ENCODE measurements around the gene SNRPD3.

DNA sequence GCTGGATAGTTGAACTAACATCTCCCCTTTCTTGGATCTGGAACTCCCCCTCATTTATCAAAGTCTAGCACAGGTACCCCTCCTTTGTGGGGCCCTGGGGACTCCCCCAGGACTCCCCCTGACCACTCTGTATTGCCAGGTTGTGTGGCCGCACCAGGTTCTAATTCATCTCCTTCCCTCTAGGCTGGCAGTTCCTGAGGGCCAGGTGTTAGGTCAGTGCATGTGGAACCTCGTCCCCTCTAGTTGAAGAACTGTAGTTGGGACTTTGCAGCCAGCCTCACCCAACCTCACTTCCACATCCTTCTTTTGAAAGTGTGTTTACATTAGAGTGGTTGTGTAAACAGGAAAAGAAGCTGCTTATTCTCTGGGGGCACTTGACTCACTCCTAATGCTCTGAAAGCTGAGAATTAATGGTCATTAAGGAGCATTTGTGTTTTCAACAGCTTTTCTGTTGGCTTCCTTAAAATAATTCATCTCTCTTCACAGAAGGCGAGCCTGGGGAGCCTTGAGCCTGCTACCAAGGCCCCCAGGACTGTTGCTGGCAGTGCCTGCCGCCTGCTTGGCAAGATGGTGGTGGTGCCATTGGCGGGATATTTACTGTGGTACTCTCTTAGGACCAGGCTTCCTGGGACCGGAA, 48.9 kb upstream of the SNRPD3 start:
- TF ChIP-seq, protein P1, sequence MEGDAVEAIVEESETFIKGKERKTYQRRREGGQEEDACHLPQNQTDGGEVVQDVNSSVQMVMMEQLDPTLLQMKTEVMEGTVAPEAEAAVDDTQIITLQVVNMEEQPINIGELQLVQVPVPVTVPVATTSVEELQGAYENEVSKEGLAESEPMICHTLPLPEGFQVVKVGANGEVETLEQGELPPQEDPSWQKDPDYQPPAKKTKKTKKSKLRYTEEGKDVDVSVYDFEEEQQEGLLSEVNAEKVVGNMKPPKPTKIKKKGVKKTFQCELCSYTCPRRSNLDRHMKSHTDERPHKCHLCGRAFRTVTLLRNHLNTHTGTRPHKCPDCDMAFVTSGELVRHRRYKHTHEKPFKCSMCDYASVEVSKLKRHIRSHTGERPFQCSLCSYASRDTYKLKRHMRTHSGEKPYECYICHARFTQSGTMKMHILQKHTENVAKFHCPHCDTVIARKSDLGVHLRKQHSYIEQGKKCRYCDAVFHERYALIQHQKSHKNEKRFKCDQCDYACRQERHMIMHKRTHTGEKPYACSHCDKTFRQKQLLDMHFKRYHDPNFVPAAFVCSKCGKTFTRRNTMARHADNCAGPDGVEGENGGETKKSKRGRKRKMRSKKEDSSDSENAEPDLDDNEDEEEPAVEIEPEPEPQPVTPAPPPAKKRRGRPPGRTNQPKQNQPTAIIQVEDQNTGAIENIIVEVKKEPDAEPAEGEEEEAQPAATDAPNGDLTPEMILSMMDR (IDR thresholded peaks at IDR 0.05), result no peak
- TF ChIP-seq EZH2 (IDR thresholded peaks at IDR 0.05), result no peak

Measured in neural progenitor cell (in vitro differentiated cells).